AG10803 (cell line): ENCODE measurements around the gene SRF.

Experiments used
- DNase-seq: peaks from one replicate; pipeline ENCODE4 v3.0.0; 2010; ENCODE audit warnings: low read depth
- H3K4me3 ChIP-seq: 2 replicates; pipeline ENCODE4 v1.5.1; 2011; ENCODE audit warnings: mild to moderate bottlenecking, low read length, control low read depth
- CTCF ChIP-seq: conservative IDR thresholded peaks from 2 replicates; pipeline ENCODE4 v1.5.1; 2011; ENCODE audit warnings: mild to moderate bottlenecking, low read length, control low read depth, inconsistent platforms

Gene SRF

GRCh38 chr6:43222418-43223059 lies 51.5 kb downstream of the SRF start:
- DNase-seq: no peak
- no peak overlapping the region for H3K4me3 ChIP-seq
- no peak for TF ChIP-seq CTCF

- TF ChIP-seq CTCF: no peak
- no peak overlapping the region for H3K4me3 ChIP-seq
- DNase-seq: no peak
These were observed 52.1 kb downstream of the SRF start for GRCh38 chr6:43223175-43223574.

GRCh38 chr6:43226192-43226851 lies 55.3 kb downstream of the SRF start:
- no peak overlapping the region for H3K4me3 ChIP-seq
- no peak for DNase-seq
- no peak for TF ChIP-seq CTCF

- peak; percentile 59 for DNase-seq
- TF ChIP-seq CTCF: peak; percentile 44
- peak within 1 kb of the TSS; percentile 64 for H3K4me3 ChIP-seq
These were observed 58.1 kb downstream of the SRF start, which contains the start of gene DNPH1 for GRCh38 chr6:43228951-43229802. TSS of gene DNPH1 (minus strand) at chr6:43229481. CDS start at chr6:43229456, 25 bp downstream.

- peak overlapping the region; percentile 64 for H3K4me3 ChIP-seq
- TF ChIP-seq CTCF: no peak
- no peak for DNase-seq
These were observed 58.9 kb downstream of the SRF start for GRCh38 chr6:43229803-43230620.

- no peak for DNase-seq
- no peak overlapping the region for H3K4me3 ChIP-seq
- TF ChIP-seq CTCF: no peak
These were observed 60.0 kb downstream of the SRF start for GRCh38 chr6:43231053-43231452.
